HEK293T (cell line): ENCODE measurements around the gene PTPRA.

Experiments
- ARNT ChIP-seq: fragments of 450-650 bp; IDR thresholded peaks from 2 replicates; pipeline ENCODE4 v1.6.1; 2017; ENCODE audit warnings: mild to moderate bottlenecking
- BHLHE40 ChIP-seq: fragments of 450-650 bp; IDR thresholded peaks from 2 replicates; pipeline ENCODE4 v1.6.1; 2016; ENCODE audit warnings: mild to moderate bottlenecking, moderate library complexity, borderline replicate concordance
- CTBP1 ChIP-seq: fragments of 450-650 bp; IDR thresholded peaks from 2 replicates; pipeline ENCODE4 v1.6.1; 2016; ENCODE audit warnings: borderline replicate concordance
- ELF4 ChIP-seq: fragments of 450-650 bp; IDR thresholded peaks from 2 replicates; pipeline ENCODE4 v1.6.1; 2017; ENCODE audit warnings: antibody characterized with exemption
- FOXA1 ChIP-seq: fragments of 450-650 bp; IDR thresholded peaks from 2 replicates; pipeline ENCODE4 v1.6.1; 2016; ENCODE audit warnings: mild to moderate bottlenecking
- FOXK2 ChIP-seq: fragments of 450-650 bp; IDR thresholded peaks from 2 replicates; pipeline ENCODE4 v1.6.1; 2016; ENCODE audit warnings: mild to moderate bottlenecking
- FOXM1 ChIP-seq: fragments of 450-650 bp; IDR thresholded peaks from 2 replicates; pipeline ENCODE4 v1.6.1; 2017; ENCODE audit warnings: mild to moderate bottlenecking, borderline replicate concordance
- HDGF ChIP-seq: fragments of 450-650 bp; IDR thresholded peaks from 2 replicates; pipeline ENCODE4 v1.6.1; 2017; ENCODE audit warnings: antibody characterized with exemption, borderline replicate concordance
- LEF1 ChIP-seq: fragments of 450-650 bp; IDR thresholded peaks from 2 replicates; pipeline ENCODE4 v1.6.1; 2017; ENCODE audit warnings: mild to moderate bottlenecking, borderline replicate concordance
- SP1 ChIP-seq: fragments of 450-650 bp; IDR thresholded peaks from 2 replicates; pipeline ENCODE4 v1.6.1; 2017
- SUZ12 ChIP-seq: fragments of 450-650 bp; IDR thresholded peaks from 2 replicates; pipeline ENCODE4 v1.6.1; 2016; ENCODE audit warnings: mild to moderate bottlenecking
- TARDBP ChIP-seq: fragments of 450-650 bp; IDR thresholded peaks from 2 replicates; pipeline ENCODE4 v1.6.1; 2016
- ZNF384 ChIP-seq: fragments of 450-650 bp; IDR thresholded peaks from 2 replicates; pipeline ENCODE4 v1.6.1; 2016
- TF ChIP-seq, protein P1 (sequence below): fragments of 450-650 bp; IDR thresholded peaks from 2 replicates; pipeline ENCODE4 v1.6.1; 2016

DNA sequence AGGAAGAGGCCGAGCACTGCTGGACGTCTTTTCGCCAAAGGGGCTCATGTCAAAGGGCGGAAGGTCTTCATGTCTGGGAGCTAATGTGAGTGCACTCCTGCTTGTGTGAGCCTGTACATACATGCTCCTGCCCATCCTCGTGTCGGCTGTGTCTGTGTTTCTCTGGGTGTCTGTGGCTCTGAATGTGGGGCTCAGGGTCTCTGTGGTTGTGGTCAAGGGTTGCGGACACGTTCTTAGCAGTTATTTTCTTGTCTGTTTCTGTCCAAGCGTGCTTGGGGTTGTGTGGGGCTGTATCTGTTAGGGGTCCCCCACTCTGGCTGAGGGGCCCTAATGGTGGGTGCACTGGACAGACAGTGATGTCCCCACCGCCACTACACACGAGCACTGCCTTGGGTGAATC is 208.4 kb downstream of the PTPRA start:
- TF ChIP-seq BHLHE40, result no peak
- no peak for TF ChIP-seq ELF4
- TF ChIP-seq TARDBP, result no peak
- no peak for TF ChIP-seq FOXM1
- no peak for TF ChIP-seq FOXK2
- no peak for TF ChIP-seq FOXA1
- TF ChIP-seq ARNT, result no peak
- no peak for TF ChIP-seq ZNF384
- TF ChIP-seq SP1, result no peak
- no peak for TF ChIP-seq SUZ12
- TF ChIP-seq, protein P1, sequence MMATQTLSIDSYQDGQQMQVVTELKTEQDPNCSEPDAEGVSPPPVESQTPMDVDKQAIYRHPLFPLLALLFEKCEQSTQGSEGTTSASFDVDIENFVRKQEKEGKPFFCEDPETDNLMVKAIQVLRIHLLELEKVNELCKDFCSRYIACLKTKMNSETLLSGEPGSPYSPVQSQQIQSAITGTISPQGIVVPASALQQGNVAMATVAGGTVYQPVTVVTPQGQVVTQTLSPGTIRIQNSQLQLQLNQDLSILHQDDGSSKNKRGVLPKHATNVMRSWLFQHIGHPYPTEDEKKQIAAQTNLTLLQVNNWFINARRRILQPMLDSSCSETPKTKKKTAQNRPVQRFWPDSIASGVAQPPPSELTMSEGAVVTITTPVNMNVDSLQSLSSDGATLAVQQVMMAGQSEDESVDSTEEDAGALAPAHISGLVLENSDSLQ, result no peak
- no peak for TF ChIP-seq LEF1
- TF ChIP-seq CTBP1, result no peak
- no peak for TF ChIP-seq HDGF
